K562 (cell line): ENCODE data around the gene GRIPAP1. TPM values are rescaled to one million over a fixed set of nuclear protein-coding genes. Genes with fewer than 3 reads are reported as not detected.

Experiments used
- ATAC-seq: fragments of 200-7000 bp; cut with Tn5 transposase; 3 replicates; pipeline ENCODE4 v1.9.1; 2020; ENCODE audit warnings: moderate library complexity
- BruUV-seq: library from RNA; stranded (reverse); fragments of 400-500 nt; replicated peaks from 2 replicates; lab custom pipeline; 2021; lab: Mats Ljungman, UMichigan
- CTCF ChIA-PET: fragments of 300-600 bp; formaldehyde crosslinking; extraction: SDS; loops from one replicate; lab custom pipeline; 2021; ENCODE audit warnings: low intra/inter-chr PET ratio; lab: Yijun Ruan, JAX
- POLR2A ChIA-PET: fragments of 300-600, 350-650 bp; sonication (Branson Sonifier 250); formaldehyde crosslinking; extraction: SDS; loops from one replicate; lab custom pipeline; 2021; ENCODE audit warnings: antibody characterized with exemption, inconsistent platforms; lab: Yijun Ruan, JAX
- DNase-seq, 4 experiments: peaks; one replicate each; pipeline versions ENCODE4 v3.0.0 to v3.0.0-alpha.2; 2011 to 2018; ENCODE audit warnings: low spot score in 3 of 4, mixed read lengths in 3 of 4; ENCODE audit errors: extremely low read depth in 1 of 4
- FAIRE-seq: peaks from 2 replicates; lab custom pipeline; 2011; peaks lifted over from hg19 to GRCh38; lab: Jason Lieb, UNC
- H2AFZ ChIP-seq: 2 replicates; pipeline ENCODE4 v1.6.0; 2011; ENCODE audit warnings: low read depth, low read length, control low read depth, inconsistent platforms
- H3K27ac ChIP-seq: fragments of 200-600 bp; 3 replicates; pipeline ENCODE4 v1.8.0; 2011; ENCODE audit warnings: low read depth, mild to moderate bottlenecking, control low read depth, inconsistent platforms, low read length, moderate library complexity, mixed read lengths; ENCODE audit errors: extremely low read depth
- H3K27me3 ChIP-seq, 2 experiments: fragments of 300-600 bp in 1 of 2; 2 replicates in 1 of 2; 3 replicates in 1 of 2; pipeline versions ENCODE4 v1.6.0 to v1.8.0; 2011; ENCODE audit warnings: inconsistent platforms in 2 of 2, low read length in 2 of 2, mild to moderate bottlenecking in 1 of 2, mixed read lengths in 1 of 2, moderate library complexity in 1 of 2; ENCODE audit not compliant: control insufficient read depth in 2 of 2, insufficient read depth in 2 of 2
- H3K36me3 ChIP-seq: fragments of 300-600 bp; 3 replicates; pipeline ENCODE4 v1.8.0; 2011; ENCODE audit warnings: mild to moderate bottlenecking, low read length, inconsistent platforms; ENCODE audit not compliant: control insufficient read depth, insufficient read depth
- H3K4me1 ChIP-seq, 2 experiments: fragments of 200-600 bp in 1 of 2; replicated peaks in 1 of 2; 2 replicates in 1 of 2; 3 replicates in 1 of 2; pipeline versions ENCODE4 v1.5.1 to v1.8.0; 2011; ENCODE audit warnings: inconsistent platforms in 2 of 2, low read length in 2 of 2, mild to moderate bottlenecking in 1 of 2, mixed read lengths in 1 of 2, moderate library complexity in 1 of 2; ENCODE audit not compliant: control insufficient read depth in 2 of 2, insufficient read depth in 2 of 2
- H3K4me2 ChIP-seq: 2 replicates; pipeline ENCODE4 v1.6.1; 2011; ENCODE audit warnings: low read length, control low read depth, inconsistent platforms, mixed read lengths; ENCODE audit not compliant: insufficient read depth
- H3K4me3 ChIP-seq: fragments of 200-600 bp; sonication (generic), shearing (Covaris generic); 2 replicates; pipeline ENCODE4 v1.5.1; 2016; ENCODE audit warnings: control low read depth, inconsistent platforms
- H3K79me2 ChIP-seq: fragments of 200-600 bp; 3 replicates; pipeline ENCODE4 v1.8.0; 2011; ENCODE audit warnings: low read length, inconsistent platforms; ENCODE audit not compliant: control insufficient read depth, insufficient read depth
- H3K9ac ChIP-seq, 2 experiments: 2 replicates each; pipeline versions ENCODE4 v1.6.0 to v1.6.1; 2011; ENCODE audit warnings: low read depth in 2 of 2, low read length in 2 of 2, control low read depth in 1 of 2, inconsistent platforms in 1 of 2, mild to moderate bottlenecking in 1 of 2, mixed read lengths in 1 of 2; ENCODE audit not compliant: insufficient read depth in 1 of 2
- H3K9me1 ChIP-seq: one replicate; pipeline ENCODE4 v1.6.0; 2011; ENCODE audit warnings: inconsistent platforms, mild to moderate bottlenecking, low read length, moderate library complexity; ENCODE audit not compliant: control insufficient read depth, insufficient read depth
- H3K9me3 ChIP-seq: replicated peaks from 2 replicates; pipeline ENCODE4 v1.5.1; 2011; ENCODE audit warnings: low read depth, low read length, inconsistent platforms; ENCODE audit not compliant: control insufficient read depth, insufficient read depth
- H4K20me1 ChIP-seq: replicated peaks from 2 replicates; pipeline ENCODE4 v1.6.1; 2011; ENCODE audit warnings: low read length, inconsistent platforms, mixed read lengths; ENCODE audit not compliant: control insufficient read depth, insufficient read depth
- CBX3 ChIP-seq, 2 experiments: IDR thresholded peaks; 1 replicate in 1 of 2; 2 replicates in 1 of 2; pipeline ENCODE4 v1.6.1; 2012; ENCODE audit warnings: inconsistent platforms in 2 of 2, low read length in 2 of 2, borderline replicate concordance in 1 of 2, control low read depth in 1 of 2
- ESRRA ChIP-seq: fragments of 450-650 bp; IDR thresholded peaks from 2 replicates; pipeline ENCODE4 v1.6.1; 2014; ENCODE audit warnings: low read depth, mild to moderate bottlenecking, moderate library complexity, borderline replicate concordance
- HDAC2 ChIP-seq: fragments of 450-650 bp; IDR thresholded peaks from 2 replicates; pipeline ENCODE4 v1.6.1; 2016; ENCODE audit warnings: mild to moderate bottlenecking
- IFI16 ChIP-seq: fragments of 250-450 bp; sonication (Bioruptor Pico); IDR thresholded peaks from 2 replicates; pipeline ENCODE4 v2.1.2; 2022; ENCODE audit warnings: mild to moderate bottlenecking, inconsistent platforms
- KDM1A ChIP-seq, 2 experiments: fragments of 450-650 bp; IDR thresholded peaks; 2 replicates each; pipeline ENCODE4 v1.6.1; 2016; ENCODE audit warnings: mild to moderate bottlenecking in 2 of 2
- RFX5 ChIP-seq: IDR thresholded peaks from 2 replicates; pipeline ENCODE4 v1.6.1; 2011; ENCODE audit warnings: low read depth, mild to moderate bottlenecking, improper control_type of control experiment, low read length
- SUPT5H ChIP-seq: fragments of 450-650 bp; IDR thresholded peaks from 2 replicates; pipeline ENCODE4 v1.6.1; 2016
- TSHZ1 ChIP-seq: fragments of 250-450 bp; sonication (Bioruptor Pico); IDR thresholded peaks from 2 replicates; pipeline ENCODE4 v1.4.0; 2020; ENCODE audit warnings: mild to moderate bottlenecking, moderate library complexity
- ZEB2 ChIP-seq: fragments of 450-650 bp; IDR thresholded peaks from 2 replicates; pipeline ENCODE4 v1.6.1; 2016
- WGBS: fragments of 100-300 bp; shearing (Covaris generic); methylation state at CpG from one replicate; pipeline ENCODE4 v1.1.6; 2016; ENCODE audit warnings: low coverage, mixed read lengths; ENCODE audit not compliant: insufficient coverage; ENCODE audit errors: missing lambda C conversion rate; 5-methylcytosine and 5-hydroxymethylcytosine counted together
- in situ Hi-C: fragments of 300-500 bp; cut with MboI; formaldehyde crosslinking; loops from 4 replicates; pipeline ENCODE4 v1.15.0; 2018; ENCODE audit warnings: inconsistent platforms, mixed read lengths
- intact Hi-C: fragments of 100-400 bp; cut with micrococcal nuclease; formaldehyde crosslinking; loops from 2 replicates; pipeline ENCODE4 v1.14.2; 2022
- polyA plus RNA-seq, 8 experiments: library from polyadenylated mRNA; depleted of rRNA in 4 of 8; stranded (reverse) in 5 of 8; unstranded in 3 of 8; fragments of >200 nt; fragmentation: Nextera tagmentation in 2 of 8; fragmentation: Illumina TruSeq in 1 of 8; extraction: Ambion mirVana in 2 of 8; extraction: Trizol in 1 of 8; gene quantifications; 2 replicates each; pipeline versions ENCODE4 v1.2.1 to v1.2.3, GENCODE V29; 2011 to 2014; ENCODE audit warnings: inconsistent platforms in 1 of 8, missing spikeins in 1 of 8
- total RNA-seq, 7 experiments: library from RNA; depleted of rRNA in 6 of 7; stranded (reverse); fragments of >200 nt in 6 of 7; fragmentation: Illumina TruSeq in 2 of 7; extraction: Trizol in 2 of 7; gene quantifications; 2 replicates each; pipeline versions ENCODE4 v1.2.1 to v1.2.3, GENCODE V29; 2011 to 2021; ENCODE audit warnings: low replicate concordance in 1 of 7
- TF ChIP-seq, protein P1 (sequence below): fragments of 450-650 bp; IDR thresholded peaks from 2 replicates; pipeline ENCODE4 v1.7.1; 2018; ENCODE audit warnings: mild to moderate bottlenecking, low read depth; ENCODE audit not compliant: partially characterized antibody

GRIPAP1 gene
- total and polyA plus RNA-seq, 9 of the 15 experiments (the other 6 are each of a cell fraction or from before 2014, with no cell fraction given): 4.1 to 41.6 (median 24.0) TPM

DNA sequence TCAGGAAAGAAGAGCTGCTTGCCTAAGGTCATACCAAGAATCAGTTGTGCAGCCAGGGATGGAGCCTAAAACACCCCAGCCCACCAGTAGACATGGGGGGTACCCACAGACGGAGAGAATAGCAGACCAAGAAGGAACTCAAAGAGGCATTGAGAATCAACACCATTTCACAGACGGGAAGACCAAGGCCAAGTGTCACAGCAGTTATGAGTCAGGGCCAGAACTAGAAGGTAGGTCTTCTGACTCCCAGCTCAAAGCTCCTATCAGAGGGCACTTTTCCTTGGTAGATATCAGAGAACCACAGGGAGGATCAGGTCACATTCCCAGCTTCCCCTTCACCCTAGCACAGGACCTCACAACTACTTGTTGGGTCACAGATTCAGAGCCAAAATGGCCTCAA lies 59.2 kb downstream of the GRIPAP1 start:
- Histone ChIP-seq H3K4me3 (no peak overlapping the region), H3K36me3 (peaks cover 53% of the 10 kb centered on the region), H3K79me2 (peaks cover 93% of the 10 kb centered on the region), H3K9ac (peak overlapping the region; percentile 29 to 65; a peak in 3 of 4 replicates), H3K27me3 (no peaks in the 10 kb centered on the region), H4K20me1 (no peaks in the 10 kb centered on the region), H3K9me1 (no peaks in the 10 kb centered on the region), H3K4me1 (peaks cover 55 to 74% of the 10 kb centered on the region in 2 experiments), H3K27ac (peak overlapping the region; percentile 91), H3K4me2 (peak overlapping the region; percentile 47), H3K9me3 (no peaks in the 10 kb centered on the region), H2AFZ (no peak overlapping the region)
- FAIRE-seq (peak; percentile 51), DNase-seq (peak in 1 of 4 experiments; percentile 52), ATAC-seq (no peak)
- intact Hi-C loops: loop anchor here (5.0 kb wide), 1 partner anchor 141 kb away; the partner anchor contains the start of gene HDAC6
- POLR2A ChIA-PET: interaction anchor here (0.8 to 1.8 kb wide), 3 partner anchors 9 to 13 kb away, joined by 3 to 10 read pairs (median 3); no protein-coding TSS in a partner anchor
- CTCF ChIA-PET: no interaction called here
- WGBS: 28% methylated on average over 2 of the region's 2 CpGs
- BruUV-seq: no TSS peak
- in situ Hi-C loops: no loop called here
- no peak for TF ChIP-seq RFX5
- peak; percentile 75 for TF ChIP-seq HDAC2
- no peak for TF ChIP-seq IFI16 (CRISPR knock-in tag)
- no peak for TF ChIP-seq SUPT5H
- peak in 1 of 2 experiments; percentile 28; a peak in 1 of 3 replicates for TF ChIP-seq CBX3 (IDR thresholded peaks at IDR 0.05; ENCODE audit: borderline replicate concordance in 1 of 2, low read length in 2 of 2)
- peak; percentile 70 to 88 for TF ChIP-seq KDM1A (IDR thresholded peaks at IDR 0.05)
- TF ChIP-seq, protein P1, sequence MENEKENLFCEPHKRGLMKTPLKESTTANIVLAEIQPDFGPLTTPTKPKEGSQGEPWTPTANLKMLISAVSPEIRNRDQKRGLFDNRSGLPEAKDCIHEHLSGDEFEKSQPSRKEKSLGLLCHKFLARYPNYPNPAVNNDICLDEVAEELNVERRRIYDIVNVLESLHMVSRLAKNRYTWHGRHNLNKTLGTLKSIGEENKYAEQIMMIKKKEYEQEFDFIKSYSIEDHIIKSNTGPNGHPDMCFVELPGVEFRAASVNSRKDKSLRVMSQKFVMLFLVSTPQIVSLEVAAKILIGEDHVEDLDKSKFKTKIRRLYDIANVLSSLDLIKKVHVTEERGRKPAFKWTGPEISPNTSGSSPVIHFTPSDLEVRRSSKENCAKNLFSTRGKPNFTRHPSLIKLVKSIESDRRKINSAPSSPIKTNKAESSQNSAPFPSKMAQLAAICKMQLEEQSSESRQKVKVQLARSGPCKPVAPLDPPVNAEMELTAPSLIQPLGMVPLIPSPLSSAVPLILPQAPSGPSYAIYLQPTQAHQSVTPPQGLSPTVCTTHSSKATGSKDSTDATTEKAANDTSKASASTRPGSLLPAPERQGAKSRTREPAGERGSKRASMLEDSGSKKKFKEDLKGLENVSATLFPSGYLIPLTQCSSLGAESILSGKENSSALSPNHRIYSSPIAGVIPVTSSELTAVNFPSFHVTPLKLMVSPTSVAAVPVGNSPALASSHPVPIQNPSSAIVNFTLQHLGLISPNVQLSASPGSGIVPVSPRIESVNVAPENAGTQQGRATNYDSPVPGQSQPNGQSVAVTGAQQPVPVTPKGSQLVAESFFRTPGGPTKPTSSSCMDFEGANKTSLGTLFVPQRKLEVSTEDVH: no peak
- TF ChIP-seq ESRRA: peak; percentile 38; the same call in 1 of the 2 replicates
- no peak for TF ChIP-seq ZEB2
- no peak for TF ChIP-seq TSHZ1 (CRISPR knock-in tag)
